Suprapubic skin (tissue), 4 donors: ENCODE data around the gene NAALADL2.

Experiments used
- EP300 ChIP-seq: sonication (generic); formaldehyde crosslinking; IDR thresholded peaks from one replicate; pipeline ENCODE4 v1.6.1; 2017; ENCODE audit warnings: antibody characterized with exemption
- POLR2A ChIP-seq, 2 donors: fragments of 450-650 bp; IDR thresholded peaks; one replicate each; pipeline ENCODE4 v1.6.1; 2017; ENCODE audit warnings: antibody characterized with exemption in 2 of 2, mild to moderate bottlenecking in 2 of 2, moderate library complexity in 2 of 2
- POLR2AphosphoS5 ChIP-seq, 3 donors: sonication (generic); formaldehyde crosslinking; IDR thresholded peaks; one replicate each; pipeline ENCODE4 v1.6.1; 2017; ENCODE audit warnings: antibody characterized with exemption in 3 of 3
- TF ChIP-seq, protein P1 (sequence below), 2 donors: fragments of 200-600 bp in 1 of 2; fragments of 450-650 bp in 1 of 2; sonication (generic) in 1 of 2; IDR thresholded peaks; one replicate each; pipeline ENCODE4 v1.5.1; 2016 to 2019; ENCODE audit warnings: antibody characterized with exemption in 2 of 2, mild to moderate bottlenecking in 1 of 2, moderate library complexity in 1 of 2

DNA sequence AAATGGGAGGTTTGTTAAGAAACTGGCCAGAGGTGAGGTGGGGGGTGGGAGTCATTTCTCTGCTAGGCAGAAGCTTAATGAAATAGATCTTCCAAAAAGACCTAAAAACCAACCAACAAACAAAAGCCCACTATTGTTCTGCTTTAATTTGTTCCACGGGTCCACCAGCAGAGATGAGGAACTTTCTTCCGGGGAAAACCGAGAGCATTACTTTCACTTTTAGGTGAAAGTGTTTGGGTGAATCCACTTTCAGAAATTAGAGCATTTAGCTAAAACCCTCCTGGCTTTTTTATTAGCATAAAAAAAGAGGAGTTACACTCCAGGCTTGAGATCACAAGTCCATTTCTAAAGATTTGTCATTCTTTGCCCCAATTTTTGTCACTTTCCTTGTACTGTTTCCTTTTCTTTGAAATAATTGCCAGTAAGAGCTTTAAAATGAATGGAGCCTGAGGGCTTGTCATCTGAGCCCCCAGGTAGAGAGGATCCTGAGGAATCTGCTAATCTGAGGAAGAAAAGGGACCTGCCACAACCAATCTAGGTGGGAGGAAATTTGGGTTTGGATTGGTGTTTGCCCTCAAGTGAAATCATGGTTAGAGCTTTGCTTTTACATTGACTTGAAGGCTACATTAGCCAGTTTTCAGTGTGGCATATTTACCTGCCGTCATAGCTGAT lies 667.6 kb downstream of the NAALADL2 start:
- TF ChIP-seq, protein P1, sequence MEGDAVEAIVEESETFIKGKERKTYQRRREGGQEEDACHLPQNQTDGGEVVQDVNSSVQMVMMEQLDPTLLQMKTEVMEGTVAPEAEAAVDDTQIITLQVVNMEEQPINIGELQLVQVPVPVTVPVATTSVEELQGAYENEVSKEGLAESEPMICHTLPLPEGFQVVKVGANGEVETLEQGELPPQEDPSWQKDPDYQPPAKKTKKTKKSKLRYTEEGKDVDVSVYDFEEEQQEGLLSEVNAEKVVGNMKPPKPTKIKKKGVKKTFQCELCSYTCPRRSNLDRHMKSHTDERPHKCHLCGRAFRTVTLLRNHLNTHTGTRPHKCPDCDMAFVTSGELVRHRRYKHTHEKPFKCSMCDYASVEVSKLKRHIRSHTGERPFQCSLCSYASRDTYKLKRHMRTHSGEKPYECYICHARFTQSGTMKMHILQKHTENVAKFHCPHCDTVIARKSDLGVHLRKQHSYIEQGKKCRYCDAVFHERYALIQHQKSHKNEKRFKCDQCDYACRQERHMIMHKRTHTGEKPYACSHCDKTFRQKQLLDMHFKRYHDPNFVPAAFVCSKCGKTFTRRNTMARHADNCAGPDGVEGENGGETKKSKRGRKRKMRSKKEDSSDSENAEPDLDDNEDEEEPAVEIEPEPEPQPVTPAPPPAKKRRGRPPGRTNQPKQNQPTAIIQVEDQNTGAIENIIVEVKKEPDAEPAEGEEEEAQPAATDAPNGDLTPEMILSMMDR (IDR thresholded peaks at IDR 0.05) = no peak
- TF ChIP-seq EP300 (no peak), POLR2A (IDR thresholded peaks at IDR 0.05) (no peak), POLR2AphosphoS5 (IDR thresholded peaks at IDR 0.05) (no peak)
